NCI-H1694 (cell line): ENCODE results near the gene BCL2L13.
A peak's percentile ranks its signal among the peaks of the same experiment; 100 is the strongest.

Source experiments
- DNase-seq: peaks from one replicate; lab custom pipeline; 2025; lab: John Stamatoyannopoulos, UW

BCL2L13 gene

GRCh38 chr22:17638432-17639246 lies at the start of gene BCL2L13:
Gene BCL2L13, plus strand, starts transcription at chr22:17638757. Its CDS starts 16,955 bp downstream, at chr22:17655712.
- DNase-seq = peak; percentile 69

- no peak for DNase-seq
Measured at GRCh38 chr22:17589810-17590375, 48.7 kb upstream of the BCL2L13 start.

GRCh38 chr22:17590586-17590985 lies 48.0 kb upstream of the BCL2L13 start:
- DNase-seq = no peak

GRCh38 chr22:17592201-17592600 lies 46.4 kb upstream of the BCL2L13 start:
- no peak for DNase-seq

GRCh38 chr22:17596226-17596625 lies 42.3 kb upstream of the BCL2L13 start:
- DNase-seq = no peak

- DNase-seq = no peak
Measured at GRCh38 chr22:17597217-17597616, 41.3 kb upstream of the BCL2L13 start.

GRCh38 chr22:17598318-17598717 lies 40.2 kb upstream of the BCL2L13 start:
- no peak for DNase-seq

GRCh38 chr22:17601031-17601430 lies 37.5 kb upstream of the BCL2L13 start:
- DNase-seq = no peak

- no peak for DNase-seq
Measured at GRCh38 chr22:17603668-17604067, 34.9 kb upstream of the BCL2L13 start.

- peak; percentile 6 for DNase-seq
Measured at GRCh38 chr22:17606496-17606895, 32.1 kb upstream of the BCL2L13 start.

GRCh38 chr22:17607891-17608521 lies 30.6 kb upstream of the BCL2L13 start:
- no peak for DNase-seq

GRCh38 chr22:17612057-17612456 lies 26.5 kb upstream of the BCL2L13 start:
- DNase-seq = no peak

GRCh38 chr22:17613280-17613679 lies 25.3 kb upstream of the BCL2L13 start:
- no peak for DNase-seq

- no peak for DNase-seq
Measured at GRCh38 chr22:17627961-17628405, 10.6 kb upstream of the BCL2L13 start.

- DNase-seq = peak; percentile 86
Measured at GRCh38 chr22:17628406-17629172, 10.0 kb upstream of the BCL2L13 start, which contains the start of gene ATP6V1E1. Gene ATP6V1E1, minus strand, starts transcription at chr22:17628749. Its CDS starts 114 bp downstream, at chr22:17628635.

GRCh38 chr22:17629173-17629489 lies 9.4 kb upstream of the BCL2L13 start:
- DNase-seq = no peak

GRCh38 chr22:17629641-17630040 lies 8.9 kb upstream of the BCL2L13 start:
- DNase-seq = no peak

GRCh38 chr22:17631076-17631565 lies 7.4 kb upstream of the BCL2L13 start:
- DNase-seq = no peak

- no peak for DNase-seq
Measured at GRCh38 chr22:17633217-17633997, 5.2 kb upstream of the BCL2L13 start.

- no peak for DNase-seq
Measured at GRCh38 chr22:17633998-17634323, 4.6 kb upstream of the BCL2L13 start.

- DNase-seq = no peak
Measured at GRCh38 chr22:17634696-17635095, 3.9 kb upstream of the BCL2L13 start.
